ENCODE data around the gene RBM42.

- no peak for TF ChIP-seq EZH2 (IDR thresholded peaks at IDR 0.05; ENCODE audit: borderline replicate concordance, low read length)
- TF ChIP-seq, protein P1, sequence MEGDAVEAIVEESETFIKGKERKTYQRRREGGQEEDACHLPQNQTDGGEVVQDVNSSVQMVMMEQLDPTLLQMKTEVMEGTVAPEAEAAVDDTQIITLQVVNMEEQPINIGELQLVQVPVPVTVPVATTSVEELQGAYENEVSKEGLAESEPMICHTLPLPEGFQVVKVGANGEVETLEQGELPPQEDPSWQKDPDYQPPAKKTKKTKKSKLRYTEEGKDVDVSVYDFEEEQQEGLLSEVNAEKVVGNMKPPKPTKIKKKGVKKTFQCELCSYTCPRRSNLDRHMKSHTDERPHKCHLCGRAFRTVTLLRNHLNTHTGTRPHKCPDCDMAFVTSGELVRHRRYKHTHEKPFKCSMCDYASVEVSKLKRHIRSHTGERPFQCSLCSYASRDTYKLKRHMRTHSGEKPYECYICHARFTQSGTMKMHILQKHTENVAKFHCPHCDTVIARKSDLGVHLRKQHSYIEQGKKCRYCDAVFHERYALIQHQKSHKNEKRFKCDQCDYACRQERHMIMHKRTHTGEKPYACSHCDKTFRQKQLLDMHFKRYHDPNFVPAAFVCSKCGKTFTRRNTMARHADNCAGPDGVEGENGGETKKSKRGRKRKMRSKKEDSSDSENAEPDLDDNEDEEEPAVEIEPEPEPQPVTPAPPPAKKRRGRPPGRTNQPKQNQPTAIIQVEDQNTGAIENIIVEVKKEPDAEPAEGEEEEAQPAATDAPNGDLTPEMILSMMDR (IDR thresholded peaks at IDR 0.05; ENCODE audit: low read length) = no peak
Observed at GRCh38 chr19:35655600-35655999, 26.8 kb downstream of the RBM42 start.

All from OCI-LY1 (cell line).